Endothelial cell of umbilical vein (primary cell): ENCODE measurements around the gene SLC35F5. TPM values are rescaled to one million over a fixed set of nuclear protein-coding genes. Genes with fewer than 3 reads are reported as not detected.

Experiments used
- BruUV-seq: library from RNA; stranded (reverse); fragments of 400-500 nt; replicated peaks from 2 replicates; lab custom pipeline; 2021; lab: Mats Ljungman, UMichigan
- CTCF ChIA-PET: fragments of 300-600, 350-600 bp; sonication (Branson Sonifier 250); formaldehyde crosslinking; loops from one replicate; lab custom pipeline; 2021; ENCODE audit warnings: antibody characterized with exemption, inconsistent platforms; lab: Charles Lee
- POLR2A ChIA-PET: fragments of 300-600, 350-600 bp; sonication (Branson Sonifier 250); formaldehyde crosslinking; loops from one replicate; lab custom pipeline; 2021; ENCODE audit warnings: antibody characterized with exemption, inconsistent platforms; lab: Charles Lee
- DNase-seq: peaks from one replicate; pipeline ENCODE4 v3.0.0-alpha.2; 2011; ENCODE audit warnings: low read depth, low spot score
- FAIRE-seq: peaks from 2 replicates; lab custom pipeline; 2011; peaks lifted over from hg19 to GRCh38; lab: Jason Lieb, UNC
- H2AFZ ChIP-seq: 2 replicates; pipeline ENCODE4 v1.6.0; 2012; ENCODE audit warnings: low read depth, low read length, control low read depth, inconsistent platforms
- H3K27ac ChIP-seq: 2 replicates; pipeline ENCODE4 v1.5.1; 2011; ENCODE audit warnings: low read depth, mild to moderate bottlenecking, control low read depth, low read length, moderate library complexity; ENCODE audit not compliant: insufficient read depth
- H3K27me3 ChIP-seq, 2 experiments: 2 replicates each; pipeline versions ENCODE4 v1.6.0 to v1.6.1; 2011; ENCODE audit warnings: low read length in 2 of 2, mixed read lengths in 1 of 2; ENCODE audit not compliant: control insufficient read depth in 2 of 2, insufficient read depth in 2 of 2
- H3K36me3 ChIP-seq, 2 experiments: 2 replicates in 1 of 2; 3 replicates in 1 of 2; pipeline ENCODE4 v1.5.1; 2011; ENCODE audit warnings: low read length in 2 of 2, mild to moderate bottlenecking in 1 of 2, moderate library complexity in 1 of 2; ENCODE audit not compliant: control insufficient read depth in 2 of 2, insufficient read depth in 2 of 2; ENCODE audit errors: extremely low read depth in 1 of 2
- H3K4me1 ChIP-seq: 3 replicates; pipeline ENCODE4 v1.5.1; 2011; ENCODE audit warnings: mild to moderate bottlenecking, low read length; ENCODE audit not compliant: control insufficient read depth, insufficient read depth; ENCODE audit errors: extremely low read depth
- H3K4me2 ChIP-seq: 2 replicates; pipeline ENCODE4 v1.6.1; 2011; ENCODE audit warnings: low read length, control low read depth, mixed read lengths; ENCODE audit not compliant: insufficient read depth
- H3K4me3 ChIP-seq, 3 experiments: fragments of 200-600 bp in 1 of 3; sonication (generic), shearing (Covaris generic) in 1 of 3; replicated peaks in 1 of 3; 2 replicates each; pipeline ENCODE4 v1.5.1; 2011 to 2016; ENCODE audit warnings: control low read depth in 3 of 3, low read length in 3 of 3, mild to moderate bottlenecking in 2 of 3, inconsistent platforms in 1 of 3, low read depth in 1 of 3, moderate library complexity in 1 of 3; ENCODE audit not compliant: insufficient read depth in 1 of 3
- H3K79me2 ChIP-seq: 2 replicates; pipeline ENCODE4 v1.6.0; 2012; ENCODE audit warnings: low read length, inconsistent platforms; ENCODE audit not compliant: control insufficient read depth, insufficient read depth
- H3K9ac ChIP-seq: replicated peaks from 2 replicates; pipeline ENCODE3; 2011; ENCODE audit warnings: low read length, control low read depth; ENCODE audit not compliant: insufficient read depth; ENCODE audit errors: extremely low read depth
- H3K9me1 ChIP-seq: replicated peaks from 3 replicates; pipeline ENCODE4 v1.6.0; 2011; ENCODE audit warnings: mild to moderate bottlenecking, low read length; ENCODE audit not compliant: control insufficient read depth, insufficient read depth; ENCODE audit errors: extremely low read depth
- H3K9me3 ChIP-seq: replicated peaks from 2 replicates; pipeline ENCODE4 v1.5.1; 2012; ENCODE audit warnings: low read length, inconsistent platforms; ENCODE audit not compliant: control insufficient read depth, insufficient read depth
- H4K20me1 ChIP-seq: replicated peaks from 2 replicates; pipeline ENCODE3; 2011; ENCODE audit warnings: mild to moderate bottlenecking, low read length; ENCODE audit not compliant: control insufficient read depth, insufficient read depth; ENCODE audit errors: extremely low read depth
- CTCF ChIP-seq, 2 donors: IDR thresholded peaks; 1 replicate in 1 of 2; 2 replicates in 1 of 2; pipeline ENCODE4 v1.5.1; 2011; ENCODE audit warnings: low read length in 2 of 2, mild to moderate bottlenecking in 2 of 2, moderate library complexity in 2 of 2, control low read depth in 1 of 2, inconsistent platforms in 1 of 2, low read depth in 1 of 2; ENCODE audit not compliant: insufficient read depth in 1 of 2; ENCODE audit errors: extremely low read depth in 1 of 2
- EZH2 ChIP-seq: IDR thresholded peaks from 2 replicates; pipeline ENCODE4 v1.6.1; 2012; ENCODE audit warnings: borderline replicate concordance, low read depth, mild to moderate bottlenecking, moderate library complexity, low read length, inconsistent platforms; ENCODE audit not compliant: severe bottlenecking
- FOS ChIP-seq: IDR thresholded peaks from 2 replicates; pipeline ENCODE4 v1.6.1; 2011; ENCODE audit warnings: mild to moderate bottlenecking, low read length, moderate library complexity, borderline replicate concordance; ENCODE audit not compliant: insufficient read depth
- GATA2 ChIP-seq: IDR thresholded peaks from 2 replicates; pipeline ENCODE4 v1.7.0; 2011; ENCODE audit warnings: low read depth, mild to moderate bottlenecking, moderate library complexity, mixed read lengths, low read length; ENCODE audit not compliant: insufficient read length, insufficient read depth
- JUN ChIP-seq: IDR thresholded peaks from 2 replicates; pipeline ENCODE4 v1.6.1; 2011; ENCODE audit warnings: borderline replicate concordance, low read depth; ENCODE audit not compliant: insufficient read length, insufficient read depth
- MAX ChIP-seq: IDR thresholded peaks from 2 replicates; pipeline ENCODE4 v1.6.1; 2011; ENCODE audit not compliant: insufficient read depth, insufficient read length
- MYC ChIP-seq: IDR thresholded peaks from one replicate; pipeline ENCODE4 v1.6.1; 2011; ENCODE audit warnings: mild to moderate bottlenecking, low read depth, low read length
- POLR2A ChIP-seq: IDR thresholded peaks from 2 replicates; pipeline ENCODE4 v1.6.1; 2012; ENCODE audit warnings: low read depth, mild to moderate bottlenecking, control low read depth, low read length
- POLR2AphosphoS5 ChIP-seq: IDR thresholded peaks from 2 replicates; pipeline ENCODE4 v1.6.1; 2012; ENCODE audit warnings: low read depth, mild to moderate bottlenecking, control low read depth, low read length, moderate library complexity; ENCODE audit not compliant: insufficient read depth
- dilution Hi-C: fragments of 300-500 bp; cut with MboI; formaldehyde crosslinking; loops from one replicate; pipeline ENCODE4 v1.15.0; 2019; ENCODE audit warnings: low sequenced_read_pairs; ENCODE audit not compliant: extremely low pct_ligation_motif_present
- intact Hi-C: fragments of 100-400 bp; cut with micrococcal nuclease; formaldehyde crosslinking; loops from one replicate; pipeline ENCODE4 v1.10.0; 2022
- polyA plus RNA-seq, 4 experiments: library from polyadenylated mRNA; depleted of rRNA in 3 of 4; stranded (reverse) in 3 of 4; unstranded in 1 of 4; fragments of >200 nt; gene quantifications; 2 replicates each; pipeline versions ENCODE4 v1.2.1 to v1.2.3, GENCODE V29; 2011 to 2012; ENCODE audit warnings: missing spikeins in 1 of 4
- total RNA-seq: library from RNA; stranded (reverse); gene quantifications from 2 replicates; pipeline ENCODE4 v1.2.3, GENCODE V29; 2021

The SLC35F5 gene
- total and polyA plus RNA-seq, 2 donors (not counting 3 experiments of a cell fraction or from before 2014, with no cell fraction given) = 22.4 to 51.1 TPM

GRCh38 chr2:113676623-113677266 is 79.7 kb downstream of the SLC35F5 start:
- no peak for DNase-seq
- Histone ChIP-seq H2AFZ (no peak overlapping the region), H4K20me1 (no peaks in the 10 kb centered on the region), H3K9ac (no peak overlapping the region), H3K9me3 (no peaks in the 10 kb centered on the region), H3K4me3 (no peak overlapping the region), H3K9me1 (no peaks in the 10 kb centered on the region), H3K4me2 (no peak overlapping the region), H3K27me3 (peaks cover 2% of the 10 kb centered on the region in 2 experiments), H3K27ac (no peak overlapping the region), H3K36me3 (no peaks in the 10 kb centered on the region), H3K79me2 (no peaks in the 10 kb centered on the region), H3K4me1 (no peaks in the 10 kb centered on the region)
- no TSS peak for BruUV-seq
- dilution Hi-C loops = no loop called here
- intact Hi-C loops = no loop called here
- CTCF ChIA-PET = interaction anchor here (1.9 kb wide), 1 partner anchor 9 kb away, joined by 5 read pairs; no protein-coding TSS in a partner anchor
- POLR2A ChIA-PET = no interaction called here
- no peak for FAIRE-seq
- no peak for TF ChIP-seq MAX
- no peak for TF ChIP-seq POLR2AphosphoS5
- no peak for TF ChIP-seq EZH2
- TF ChIP-seq POLR2A = no peak
- no peak for TF ChIP-seq JUN
- no peak for TF ChIP-seq MYC
- no peak for TF ChIP-seq GATA2
- TF ChIP-seq FOS = no peak
- no peak for TF ChIP-seq CTCF (IDR thresholded peaks at IDR 0.05; ENCODE audit: extremely low read depth in 1 of 2, insufficient read depth in 1 of 2, low read depth in 1 of 2, low read length in 2 of 2)
